H9 (cell line): Measurements from ENCODE around the gene FAM210A. TPM values are rescaled to one million over a fixed set of nuclear protein-coding genes. Genes with fewer than 3 reads are reported as not detected.

Experiments used
- DNase-seq: peaks from one replicate; pipeline ENCODE4 v3.0.0-alpha.2; 2017
- H2AFZ ChIP-seq: one replicate; pipeline ENCODE4 v1.6.1; 2013; ENCODE audit warnings: mild to moderate bottlenecking, low read length, control low read depth, moderate library complexity
- H2AK5ac ChIP-seq: 2 replicates; pipeline ENCODE4 v1.6.1; 2013; ENCODE audit warnings: low read length, control low read depth, mixed read lengths; ENCODE audit not compliant: insufficient read length
- H2BK120ac ChIP-seq: one replicate; pipeline ENCODE4 v1.6.1; 2013; ENCODE audit warnings: low read depth, mild to moderate bottlenecking, low read length, control low read depth, inconsistent platforms; ENCODE audit not compliant: poor library complexity, severe bottlenecking
- H2BK12ac ChIP-seq: 2 replicates; pipeline ENCODE4 v1.6.1; 2013; ENCODE audit warnings: low read length, control low read depth, mixed read lengths, low read depth; ENCODE audit not compliant: insufficient read length
- H2BK15ac ChIP-seq: 2 replicates; pipeline ENCODE4 v1.6.1; 2013; ENCODE audit warnings: low read depth, low read length, control low read depth
- H2BK20ac ChIP-seq: one replicate; pipeline ENCODE4 v1.6.1; 2013; ENCODE audit warnings: low read depth, mild to moderate bottlenecking, low read length, control low read depth, inconsistent platforms; ENCODE audit not compliant: poor library complexity, severe bottlenecking
- H2BK5ac ChIP-seq: 2 replicates; pipeline ENCODE4 v1.6.1; 2013; ENCODE audit warnings: low read length, control low read depth, mixed read lengths; ENCODE audit not compliant: insufficient read length
- H3K14ac ChIP-seq: 2 replicates; pipeline ENCODE4 v1.6.1; 2013; ENCODE audit warnings: low read length, control low read depth; ENCODE audit not compliant: insufficient read depth
- H3K18ac ChIP-seq: 2 replicates; pipeline ENCODE4 v1.6.1; 2013; ENCODE audit warnings: low read depth, mild to moderate bottlenecking, mixed read lengths, low read length, control low read depth; ENCODE audit not compliant: insufficient read length
- H3K23ac ChIP-seq: 2 replicates; pipeline ENCODE4 v1.6.1; 2013; ENCODE audit warnings: low read length, control low read depth, mixed read lengths, low read depth; ENCODE audit not compliant: insufficient read length
- H3K23me2 ChIP-seq: 2 replicates; pipeline ENCODE4 v1.6.1; 2013; ENCODE audit warnings: low read depth, mild to moderate bottlenecking, mixed read lengths, low read length, control low read depth; ENCODE audit not compliant: insufficient read length, poor library complexity, severe bottlenecking
- H3K27ac ChIP-seq: 2 replicates; pipeline ENCODE4 v1.5.1; 2013; ENCODE audit warnings: low read length, control low read depth, mixed read lengths, low read depth; ENCODE audit not compliant: insufficient read length
- H3K27me3 ChIP-seq: 2 replicates; pipeline ENCODE4 v1.6.1; 2013; ENCODE audit warnings: low read length, control low read depth, inconsistent platforms; ENCODE audit not compliant: insufficient read depth
- H3K4ac ChIP-seq: 2 replicates; pipeline ENCODE4 v1.6.1; 2013; ENCODE audit warnings: low read depth, mild to moderate bottlenecking, control low read depth, inconsistent platforms, low read length, moderate library complexity
- H3K4me1 ChIP-seq: 2 replicates; pipeline ENCODE4 v1.6.1; 2013; ENCODE audit warnings: low read length, control low read depth, inconsistent platforms; ENCODE audit not compliant: insufficient read depth
- H3K4me2 ChIP-seq: 2 replicates; pipeline ENCODE4 v1.6.1; 2013; ENCODE audit warnings: low read length, control low read depth, mixed read lengths; ENCODE audit not compliant: insufficient read length, insufficient read depth
- H3K56ac ChIP-seq: 2 replicates; pipeline ENCODE4 v1.6.1; 2013; ENCODE audit warnings: low read depth, mild to moderate bottlenecking, mixed read lengths, low read length, control low read depth; ENCODE audit not compliant: insufficient read length
- H3K79me1 ChIP-seq: 2 replicates; pipeline ENCODE4 v1.6.1; 2013; ENCODE audit warnings: low read depth, mild to moderate bottlenecking, moderate library complexity, low read length, control low read depth, inconsistent platforms; ENCODE audit not compliant: insufficient read depth, poor library complexity, severe bottlenecking
- H3K79me2 ChIP-seq: 2 replicates; pipeline ENCODE4 v1.6.1; 2013; ENCODE audit warnings: low read length, control low read depth, inconsistent platforms; ENCODE audit not compliant: insufficient read depth
- H3K9ac ChIP-seq: 2 replicates; pipeline ENCODE4 v1.6.1; 2013; ENCODE audit warnings: low read length, control low read depth, mixed read lengths; ENCODE audit not compliant: insufficient read length; ENCODE audit errors: extremely low read depth
- H3K9me3 ChIP-seq: one replicate; pipeline ENCODE4 v1.6.1; 2013; ENCODE audit warnings: low read depth, low read length, inconsistent platforms; ENCODE audit not compliant: control insufficient read depth
- H3T11ph ChIP-seq: one replicate; pipeline ENCODE4 v1.6.1; 2013; ENCODE audit warnings: mild to moderate bottlenecking, low read length, control low read depth, inconsistent platforms
- H4K20me1 ChIP-seq: one replicate; pipeline ENCODE4 v1.6.1; 2013; ENCODE audit not compliant: control insufficient read depth, insufficient read length, insufficient read depth
- H4K5ac ChIP-seq: 2 replicates; pipeline ENCODE4 v1.6.1; 2013; ENCODE audit warnings: low read depth, mild to moderate bottlenecking, mixed read lengths, low read length, control low read depth; ENCODE audit not compliant: insufficient read length
- H4K8ac ChIP-seq: replicated peaks from 2 replicates; pipeline ENCODE4 v1.6.1; 2013; ENCODE audit warnings: low read length, control low read depth, mixed read lengths, low read depth; ENCODE audit not compliant: insufficient read length
- H4K91ac ChIP-seq: 2 replicates; pipeline ENCODE4 v1.6.1; 2013; ENCODE audit warnings: low read depth, mild to moderate bottlenecking, moderate library complexity, mixed read lengths, low read length, control low read depth; ENCODE audit not compliant: insufficient read length
- H3K27ac Mint-ChIP-seq, 3 experiments: 2 replicates in 2 of 3; 3 replicates in 1 of 3; pipeline ENCODE4 v1.8.0; 2020 to 2021; ENCODE audit warnings: mixed read lengths in 3 of 3, mild to moderate bottlenecking in 1 of 3, moderate library complexity in 1 of 3
- H3K27me3 Mint-ChIP-seq: 2 replicates; pipeline ENCODE4 v1.8.0; 2021; ENCODE audit warnings: low read depth, mild to moderate bottlenecking, moderate library complexity, mixed read lengths
- H3K36me3 Mint-ChIP-seq, 3 experiments: 2 replicates in 2 of 3; 3 replicates in 1 of 3; pipeline ENCODE4 v1.8.0; 2020 to 2021; ENCODE audit warnings: low read depth in 3 of 3, mixed read lengths in 3 of 3; ENCODE audit not compliant: insufficient read depth in 1 of 3
- H3K4me1 Mint-ChIP-seq, 2 experiments: 2 replicates each; pipeline ENCODE4 v1.8.0; 2020; ENCODE audit warnings: mixed read lengths in 2 of 2
- H3K4me3 Mint-ChIP-seq, 2 experiments: 2 replicates in 1 of 2; 3 replicates in 1 of 2; pipeline ENCODE4 v1.8.0; 2020 to 2021; ENCODE audit warnings: mild to moderate bottlenecking in 2 of 2, mixed read lengths in 2 of 2, moderate library complexity in 1 of 2
- H3K9me3 Mint-ChIP-seq, 2 experiments: 2 replicates in 1 of 2; 3 replicates in 1 of 2; pipeline ENCODE4 v1.8.0; 2020; ENCODE audit warnings: mild to moderate bottlenecking in 2 of 2, mixed read lengths in 2 of 2, moderate library complexity in 1 of 2
- CTCF ChIP-seq: fragments of 200-600 bp; sonication (generic); conservative IDR thresholded peaks from 3 replicates; pipeline ENCODE4 v1.8.0; 2021; ENCODE audit warnings: antibody characterized with exemption, mild to moderate bottlenecking
- WGBS: extraction: QIAGEN DNeasy Blood & Tissue Kit; methylation state at CpG from one replicate; pipeline ENCODE4 v1.1.7; 2013; ENCODE audit warnings: missing lambda C conversion rate, low lambda C conversion rate, mixed read lengths; ENCODE audit not compliant: insufficient read length; ENCODE audit errors: extremely low coverage; 5-methylcytosine and 5-hydroxymethylcytosine counted together
- total RNA-seq: library from RNA; stranded (reverse); gene quantifications from 2 replicates; pipeline ENCODE4 v1.2.1, GENCODE V29; 2021

The FAM210A gene
- total RNA-seq, 1 experiment from 2014 or later, result 22.5 TPM

- no peak overlapping the region for H4K5ac ChIP-seq
- no peaks in the 10 kb centered on the region for H3K23me2 ChIP-seq
- H3T11ph ChIP-seq, result no peak overlapping the region
- H2BK20ac ChIP-seq, result no peak overlapping the region
- H3K18ac ChIP-seq, result no peak overlapping the region
- H3K27ac ChIP-seq, result no peak overlapping the region
- no peak overlapping the region for H4K8ac ChIP-seq
- H3K4me3 Mint-ChIP-seq, result no peak overlapping the region
- no peak overlapping the region for H2BK120ac ChIP-seq
- no peaks in the 10 kb centered on the region for H4K20me1 ChIP-seq
- no peaks in the 10 kb centered on the region for H3K27me3 Mint-ChIP-seq
- no peak overlapping the region for H2BK5ac ChIP-seq
- no peak overlapping the region for H2AK5ac ChIP-seq
- H3K27me3 ChIP-seq, result no peaks in the 10 kb centered on the region
- H3K9me3 ChIP-seq, result peaks cover 21% of the 10 kb centered on the region
- no peak overlapping the region for H3K14ac ChIP-seq
- H3K9me3 Mint-ChIP-seq, result peaks cover 56 to 78% of the 10 kb centered on the region in 2 experiments
- no peak overlapping the region for H4K91ac ChIP-seq
- H3K23ac ChIP-seq, result no peak overlapping the region
- no peaks in the 10 kb centered on the region for H3K4me1 ChIP-seq
- no peak overlapping the region for H3K27ac Mint-ChIP-seq
- no peak overlapping the region for H2AFZ ChIP-seq
- H3K79me2 ChIP-seq, result peaks cover 10% of the 10 kb centered on the region; the same call in 1 of the 2 replicates
- no peak overlapping the region for H2BK15ac ChIP-seq
- no peak overlapping the region for H3K56ac ChIP-seq
- WGBS, result no CpG with 5 or more reads among the region's 1 CpG
- H3K4me1 Mint-ChIP-seq, result no peaks in the 10 kb centered on the region
- no peak overlapping the region for H2BK12ac ChIP-seq
- no peak for TF ChIP-seq CTCF
- H3K4me2 ChIP-seq, result no peak overlapping the region
- H3K36me3 Mint-ChIP-seq, result peaks cover 46 to 66% (median 62%) of the 10 kb centered on the region in 3 experiments
- DNase-seq, result no peak
- no peak overlapping the region for H3K9ac ChIP-seq
- peaks cover 13% of the 10 kb centered on the region for H3K79me1 ChIP-seq
- no peak overlapping the region for H3K4ac ChIP-seq
Observed at GRCh38 chr18:13703899-13704298, 22.5 kb downstream of the FAM210A start.
